Neural cell (in vitro differentiated cells): ENCODE results near the gene WWC2. TPM values are rescaled to one million over a fixed set of nuclear protein-coding genes. Genes with fewer than 3 reads are reported as not detected.
"Not testable (repeated sequence)": the region's sequence is repeated elsewhere in the genome, so short reads cannot be mapped to it uniquely, and the experiment has no call there.

ENCODE experiments used
- H2AFZ ChIP-seq: fragments of 200-600, 300-800 bp; sonication (generic), shearing (Covaris generic); 2 replicates; pipeline ENCODE4 v1.6.0; 2014; ENCODE audit warnings: low read depth, mild to moderate bottlenecking, antibody characterized with exemption, low read length, moderate library complexity
- H3F3A ChIP-seq: fragments of 200-600 bp; shearing (Covaris generic); 2 replicates; pipeline ENCODE4 v1.6.1; 2016; ENCODE audit warnings: mild to moderate bottlenecking, moderate library complexity, mixed read lengths, antibody characterized with exemption, low read length; ENCODE audit not compliant: insufficient read depth, poor library complexity, severe bottlenecking
- H3K27ac ChIP-seq: fragments of 200-600, 300-800 bp; sonication (generic), shearing (Covaris generic); 2 replicates; pipeline ENCODE4 v1.5.1; 2014; ENCODE audit warnings: mild to moderate bottlenecking, low read length, moderate library complexity
- H3K27me3 ChIP-seq: fragments of 300-800, 200-600 bp; sonication (generic), shearing (Covaris generic); 2 replicates; pipeline ENCODE4 v1.6.0; 2014; ENCODE audit warnings: mild to moderate bottlenecking, low read depth, low read length, moderate library complexity; ENCODE audit not compliant: insufficient read depth
- H3K36me3 ChIP-seq: fragments of 300-800, 200-600 bp; sonication (generic), shearing (Covaris generic); 2 replicates; pipeline ENCODE4 v1.5.1; 2014; ENCODE audit warnings: mild to moderate bottlenecking, antibody characterized with exemption, low read length, moderate library complexity; ENCODE audit not compliant: insufficient read depth
- H3K4me2 ChIP-seq: fragments of 300-800, 200-600 bp; sonication (generic), shearing (Covaris generic); 2 replicates; pipeline ENCODE4 v1.6.0; 2014; ENCODE audit warnings: mild to moderate bottlenecking, low read length
- H3K4me3 ChIP-seq: fragments of 300-800, 200-600 bp; sonication (generic), shearing (Covaris generic); 2 replicates; pipeline ENCODE4 v1.5.1; 2014; ENCODE audit warnings: mild to moderate bottlenecking, low read length, moderate library complexity
- H3K79me2 ChIP-seq: fragments of 200-600 bp; shearing (Covaris generic); replicated peaks from 2 replicates; pipeline ENCODE4 v1.6.0; 2014; ENCODE audit warnings: mild to moderate bottlenecking, low read length, moderate library complexity; ENCODE audit not compliant: insufficient read depth
- H3K9ac ChIP-seq: fragments of 300-800, 200-600 bp; sonication (generic), shearing (Covaris generic); 2 replicates; pipeline ENCODE4 v1.6.1; 2016; ENCODE audit warnings: mild to moderate bottlenecking, low read length, mixed read lengths
- H3K9me2 ChIP-seq: fragments of 200-600 bp; shearing (Covaris generic); 2 replicates; pipeline ENCODE4 v1.6.1; 2016; ENCODE audit warnings: mild to moderate bottlenecking, low read length, mixed read lengths; ENCODE audit not compliant: insufficient read depth
- H3K9me3 ChIP-seq: fragments of 200-600, 300-800 bp; sonication (generic), shearing (Covaris generic); 2 replicates; pipeline ENCODE4 v1.6.1; 2016; ENCODE audit warnings: mild to moderate bottlenecking, mixed run types, low read length, moderate library complexity, mixed read lengths
- H4K20me1 ChIP-seq: fragments of 200-600 bp; shearing (Covaris generic); 2 replicates; pipeline ENCODE4 v1.6.1; 2016; ENCODE audit warnings: mild to moderate bottlenecking, mixed run types; ENCODE audit not compliant: insufficient read depth
- CTCF ChIP-seq: fragments of 450-650 bp; IDR thresholded peaks from 2 replicates; pipeline ENCODE4 v1.5.1; 2014; ENCODE audit warnings: antibody characterized with exemption, mild to moderate bottlenecking, moderate library complexity; ENCODE audit not compliant: poor library complexity, severe bottlenecking
- EP300 ChIP-seq: fragments of 450-650 bp; conservative IDR thresholded peaks from 2 replicates; pipeline ENCODE4 v1.6.1; 2014; ENCODE audit warnings: antibody characterized with exemption, mild to moderate bottlenecking, moderate library complexity; ENCODE audit not compliant: poor library complexity, severe bottlenecking
- EZH2 ChIP-seq: fragments of 200-600, 300-800 bp; shearing (Covaris generic), sonication (generic); IDR thresholded peaks from 2 replicates; pipeline ENCODE4 v1.6.1; 2014; ENCODE audit warnings: antibody characterized with exemption, low read length, borderline replicate concordance, mild to moderate bottlenecking; ENCODE audit not compliant: insufficient read depth, poor library complexity, severe bottlenecking
- MXI1 ChIP-seq: fragments of 450-650 bp; conservative IDR thresholded peaks from 2 replicates; pipeline ENCODE4 v1.6.1; 2014; ENCODE audit warnings: antibody characterized with exemption, mild to moderate bottlenecking; ENCODE audit not compliant: poor library complexity, severe bottlenecking
- POLR2AphosphoS5 ChIP-seq: IDR thresholded peaks from 2 replicates; pipeline ENCODE4 v1.6.1; 2012
- RAD21 ChIP-seq: fragments of 450-650 bp; conservative IDR thresholded peaks from 2 replicates; pipeline ENCODE4 v1.6.1; 2014; ENCODE audit warnings: antibody characterized with exemption, mild to moderate bottlenecking, moderate library complexity
- REST ChIP-seq: IDR thresholded peaks from 2 replicates; pipeline ENCODE4 v1.6.1; 2012; ENCODE audit warnings: borderline replicate concordance
- SMC3 ChIP-seq: fragments of 450-650 bp; conservative IDR thresholded peaks from 2 replicates; pipeline ENCODE4 v1.6.1; 2014; ENCODE audit warnings: antibody characterized with exemption, mild to moderate bottlenecking, moderate library complexity; ENCODE audit not compliant: poor library complexity
- TAF1 ChIP-seq: IDR thresholded peaks from 2 replicates; pipeline ENCODE4 v1.6.1; 2012; ENCODE audit warnings: low read depth
- polyA plus RNA-seq: library from polyadenylated mRNA; depleted of rRNA; stranded (reverse); fragments of >200 nt; gene quantifications from 2 replicates; pipeline ENCODE4 v1.2.3, GENCODE V29; 2014

The WWC2 gene
- polyA plus RNA-seq, 1 donor from 2014 or later = 5.7 TPM

- not testable (repeated sequence) for H3K79me2 ChIP-seq, H2AFZ ChIP-seq, H4K20me1 ChIP-seq, H3F3A ChIP-seq, H3K9me3 ChIP-seq, H3K27me3 ChIP-seq, H3K27ac ChIP-seq, H3K4me3 ChIP-seq, H3K4me2 ChIP-seq, H3K9ac ChIP-seq, H3K36me3 ChIP-seq, H3K9me2 ChIP-seq
Measured at GRCh38 chr4:183326387-183326786, 227.3 kb downstream of the WWC2 start.

- Histone ChIP-seq H3K4me2 (no peak overlapping the region), H3K27me3 (no peaks in the 10 kb centered on the region), H3K9me3 (no peaks in the 10 kb centered on the region), H3K27ac (no peak overlapping the region), H3K36me3 (no peaks in the 10 kb centered on the region), H3K79me2 (no peaks in the 10 kb centered on the region), H4K20me1 (no peaks in the 10 kb centered on the region), H3K9me2 (no peaks in the 10 kb centered on the region), H2AFZ (no peak overlapping the region), H3K9ac (no peak overlapping the region), H3K4me3 (no peak overlapping the region), H3F3A (no peaks in the 10 kb centered on the region)
- no peak for TF ChIP-seq RAD21
- TF ChIP-seq SMC3 = no peak
- TF ChIP-seq EP300 = no peak
Measured at GRCh38 chr4:183326853-183327252, 227.8 kb downstream of the WWC2 start.

- Histone ChIP-seq H4K20me1 (no peaks in the 10 kb centered on the region), H3F3A (no peaks in the 10 kb centered on the region), H3K9ac (no peak overlapping the region), H3K9me2 (no peaks in the 10 kb centered on the region), H2AFZ (no peak overlapping the region), H3K36me3 (no peaks in the 10 kb centered on the region), H3K4me3 (no peak overlapping the region), H3K27me3 (no peaks in the 10 kb centered on the region), H3K9me3 (no peaks in the 10 kb centered on the region), H3K79me2 (no peaks in the 10 kb centered on the region), H3K27ac (no peak overlapping the region), H3K4me2 (no peak overlapping the region)
- no peak for TF ChIP-seq MXI1
- no peak for TF ChIP-seq CTCF
- TF ChIP-seq TAF1 = no peak
Measured at GRCh38 chr4:183327827-183328226, 228.8 kb downstream of the WWC2 start.

- H3K79me2 ChIP-seq = no peaks in the 10 kb centered on the region
- H3K4me3 ChIP-seq = no peak overlapping the region
- H3K27ac ChIP-seq = no peak overlapping the region
- H3F3A ChIP-seq = no peaks in the 10 kb centered on the region
- no peak for TF ChIP-seq REST
- TF ChIP-seq EZH2 = no peak
- TF ChIP-seq RAD21 = no peak
- no peak for TF ChIP-seq CTCF
- no peak for TF ChIP-seq SMC3
- TF ChIP-seq POLR2AphosphoS5 = no peak
- TF ChIP-seq TAF1 = no peak
- no peak for TF ChIP-seq EP300
- TF ChIP-seq MXI1 = no peak
- H3K36me3 ChIP-seq = no peaks in the 10 kb centered on the region
- H3K27me3 ChIP-seq = no peaks in the 10 kb centered on the region
- no peaks in the 10 kb centered on the region for H4K20me1 ChIP-seq
- no peak overlapping the region for H3K9ac ChIP-seq
- H3K4me2 ChIP-seq = no peak overlapping the region
- H3K9me3 ChIP-seq = no peaks in the 10 kb centered on the region
- no peak overlapping the region for H2AFZ ChIP-seq
- no peaks in the 10 kb centered on the region for H3K9me2 ChIP-seq
Measured at GRCh38 chr4:183328832-183329231, 229.8 kb downstream of the WWC2 start.
